ENCODE results near the gene ERO1B. TPM values are rescaled to one million over a fixed set of nuclear protein-coding genes. Genes with fewer than 3 reads are reported as not detected.

The ERO1B gene
- total RNA-seq, 2 experiments from 2014 or later = 15.2 to 16.5 TPM

DNA sequence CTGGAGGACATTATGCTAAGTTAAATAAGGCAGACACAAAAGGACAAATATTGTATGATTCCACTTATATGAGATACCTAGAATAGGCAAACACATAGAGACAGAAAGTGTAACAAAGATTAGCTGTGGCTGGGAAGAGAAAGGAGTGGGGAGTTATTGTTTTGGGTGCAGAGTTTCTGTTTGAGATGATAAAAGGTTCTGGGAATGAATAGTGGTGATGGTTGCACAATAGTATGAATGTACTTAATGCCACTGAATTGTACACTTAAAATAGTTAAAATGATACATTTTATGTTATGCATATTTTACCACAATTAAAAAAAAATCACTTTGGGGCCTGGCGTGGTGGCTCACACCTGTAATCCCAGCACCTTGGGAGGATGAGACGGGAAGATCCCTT lies 21.2 kb upstream of the ERO1B start:
- Histone ChIP-seq H3K9me3 (ENCODE audit: control insufficient read depth in 1 of 2, insufficient read depth in 1 of 2, low read length in 2 of 2) (no peaks in the 10 kb centered on the region), H3K36me3 (ENCODE audit: insufficient read depth, low read length) (no peaks in the 10 kb centered on the region), H3K4me3 (ENCODE audit: low read length) (no peak overlapping the region), H3K27ac (ENCODE audit: low read depth in 1 of 2, low read length in 2 of 2) (no peak overlapping the region), H3K27me3 (ENCODE audit: control insufficient read depth in 1 of 2, insufficient read depth in 2 of 2, low read length in 2 of 2) (no peaks in the 10 kb centered on the region), H3K4me1 (ENCODE audit: insufficient read depth, low read length) (no peaks in the 10 kb centered on the region)
- ATAC-seq (ENCODE audit: poor library complexity) (no peak), DNase-seq (no peak)
- Mint-ChIP-seq H3K4me1 (ENCODE audit: low read depth) (no peaks in the 10 kb centered on the region), H3K36me3 (ENCODE audit: low read depth) (no peaks in the 10 kb centered on the region), H3K9me3 (no peaks in the 10 kb centered on the region), H3K27me3 (no peaks in the 10 kb centered on the region), H3K27ac (no peak overlapping the region), H3K4me3 (no peak overlapping the region)
- TF ChIP-seq, protein P1, sequence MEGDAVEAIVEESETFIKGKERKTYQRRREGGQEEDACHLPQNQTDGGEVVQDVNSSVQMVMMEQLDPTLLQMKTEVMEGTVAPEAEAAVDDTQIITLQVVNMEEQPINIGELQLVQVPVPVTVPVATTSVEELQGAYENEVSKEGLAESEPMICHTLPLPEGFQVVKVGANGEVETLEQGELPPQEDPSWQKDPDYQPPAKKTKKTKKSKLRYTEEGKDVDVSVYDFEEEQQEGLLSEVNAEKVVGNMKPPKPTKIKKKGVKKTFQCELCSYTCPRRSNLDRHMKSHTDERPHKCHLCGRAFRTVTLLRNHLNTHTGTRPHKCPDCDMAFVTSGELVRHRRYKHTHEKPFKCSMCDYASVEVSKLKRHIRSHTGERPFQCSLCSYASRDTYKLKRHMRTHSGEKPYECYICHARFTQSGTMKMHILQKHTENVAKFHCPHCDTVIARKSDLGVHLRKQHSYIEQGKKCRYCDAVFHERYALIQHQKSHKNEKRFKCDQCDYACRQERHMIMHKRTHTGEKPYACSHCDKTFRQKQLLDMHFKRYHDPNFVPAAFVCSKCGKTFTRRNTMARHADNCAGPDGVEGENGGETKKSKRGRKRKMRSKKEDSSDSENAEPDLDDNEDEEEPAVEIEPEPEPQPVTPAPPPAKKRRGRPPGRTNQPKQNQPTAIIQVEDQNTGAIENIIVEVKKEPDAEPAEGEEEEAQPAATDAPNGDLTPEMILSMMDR (IDR thresholded peaks at IDR 0.05) = no peak
- CTCF ChIA-PET = no interaction called here
- intact Hi-C loops (cut with DNase I, micrococcal nuclease) = loop anchor here in 1 of 2 experiments (1.0 kb wide), 1 partner anchor 194 kb away; no protein-coding TSS in a partner anchor
- POLR2A ChIA-PET = no interaction called here

DNA sequence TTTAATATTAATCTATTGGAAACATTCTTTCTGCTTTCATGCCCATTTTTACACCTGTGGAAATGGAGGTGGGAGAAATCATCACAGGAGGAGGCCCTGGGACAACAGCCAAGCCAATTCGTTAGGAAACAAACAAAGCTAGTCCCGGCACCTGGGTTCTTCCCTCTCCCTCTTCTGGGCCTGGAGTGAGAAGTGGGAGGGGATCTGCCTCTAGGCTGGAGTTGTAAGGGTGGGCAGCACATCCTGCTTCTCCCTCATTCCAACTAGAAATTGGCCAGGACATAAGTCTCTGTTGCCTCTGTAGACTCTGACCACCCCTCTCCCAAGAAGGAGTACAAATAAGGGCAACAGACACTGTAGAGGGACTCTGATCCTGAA lies 20.2 kb upstream of the ERO1B start:
- Mint-ChIP-seq H3K4me3 (no peak overlapping the region), H3K4me1 (ENCODE audit: low read depth) (no peaks in the 10 kb centered on the region), H3K36me3 (ENCODE audit: low read depth) (no peaks in the 10 kb centered on the region), H3K27me3 (no peaks in the 10 kb centered on the region), H3K9me3 (no peaks in the 10 kb centered on the region), H3K27ac (no peak overlapping the region)
- intact Hi-C loops (cut with DNase I, micrococcal nuclease) = no loop called here
- no peak overlapping the region for H3K27ac ChIP-seq (ENCODE audit: low read depth in 1 of 2, low read length in 2 of 2)
- H3K4me1 ChIP-seq (ENCODE audit: insufficient read depth, low read length) = no peaks in the 10 kb centered on the region
- H3K4me3 ChIP-seq (ENCODE audit: low read length) = no peak overlapping the region
- TF ChIP-seq, protein P1 (IDR thresholded peaks at IDR 0.05) = no peak
- H3K27me3 ChIP-seq (ENCODE audit: control insufficient read depth in 1 of 2, insufficient read depth in 2 of 2, low read length in 2 of 2) = no peaks in the 10 kb centered on the region
- ATAC-seq (ENCODE audit: poor library complexity) (no peak), DNase-seq (no peak)
- no peaks in the 10 kb centered on the region for H3K9me3 ChIP-seq (ENCODE audit: control insufficient read depth in 1 of 2, insufficient read depth in 1 of 2, low read length in 2 of 2)
- no peaks in the 10 kb centered on the region for H3K36me3 ChIP-seq (ENCODE audit: insufficient read depth, low read length)
- ChIA-PET CTCF (no interaction called here), POLR2A (no interaction called here)

DNA sequence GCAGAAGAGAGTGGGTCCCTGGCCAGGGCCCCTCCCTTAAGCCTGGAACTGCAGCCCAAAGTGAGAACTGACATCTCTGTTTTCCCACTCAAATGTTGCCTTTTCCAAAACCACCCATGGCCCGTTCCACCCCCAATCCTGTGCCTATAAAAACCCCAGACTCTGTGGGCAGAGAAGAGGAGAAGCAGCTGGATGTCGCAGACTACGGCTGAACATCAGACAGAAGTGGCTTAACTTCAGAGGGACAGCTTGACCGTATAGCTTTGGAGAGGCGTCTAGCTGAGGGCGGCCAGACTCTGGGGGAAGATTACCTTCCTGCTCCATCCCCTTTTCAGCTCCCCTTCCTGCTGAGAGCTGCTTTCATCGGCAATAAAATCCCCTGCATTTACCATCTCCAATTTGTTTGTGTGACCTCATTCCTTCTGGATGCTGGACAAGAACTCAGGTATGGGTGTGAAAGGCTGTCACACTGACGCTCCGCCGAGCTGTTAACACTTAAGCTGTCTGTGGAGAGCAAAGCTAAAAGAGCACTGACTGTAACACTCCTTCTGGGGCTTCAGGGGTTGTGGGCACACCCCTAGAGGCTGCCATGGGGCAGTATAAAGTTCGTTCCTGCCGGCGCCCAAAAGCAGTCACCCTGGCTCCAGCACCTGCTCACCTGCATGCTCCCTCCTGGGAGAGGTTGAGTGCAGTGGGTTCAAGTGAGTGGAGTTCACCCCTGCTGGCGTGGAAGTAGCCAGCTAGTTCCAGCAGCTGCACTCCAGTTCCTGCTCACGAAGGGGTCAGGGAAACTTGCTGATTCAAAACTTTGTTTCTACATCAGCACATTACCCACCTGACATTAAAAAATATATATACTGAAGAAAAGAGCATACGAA lies 19.6 kb upstream of the ERO1B start:
- no peaks in the 10 kb centered on the region for H3K36me3 Mint-ChIP-seq (ENCODE audit: low read depth)
- no peaks in the 10 kb centered on the region for H3K4me1 Mint-ChIP-seq (ENCODE audit: low read depth)
- no peaks in the 10 kb centered on the region for H3K9me3 ChIP-seq (ENCODE audit: control insufficient read depth in 1 of 2, insufficient read depth in 1 of 2, low read length in 2 of 2)
- no peaks in the 10 kb centered on the region for H3K9me3 Mint-ChIP-seq
- H3K4me3 Mint-ChIP-seq = no peak overlapping the region
- no peaks in the 10 kb centered on the region for H3K27me3 ChIP-seq (ENCODE audit: control insufficient read depth in 1 of 2, insufficient read depth in 2 of 2, low read length in 2 of 2)
- no peak for ATAC-seq (ENCODE audit: poor library complexity)
- intact Hi-C loops (cut with DNase I, micrococcal nuclease) = no loop called here
- no peak overlapping the region for H3K27ac ChIP-seq (ENCODE audit: low read depth in 1 of 2, low read length in 2 of 2)
- no peaks in the 10 kb centered on the region for H3K4me1 ChIP-seq (ENCODE audit: insufficient read depth, low read length)
- H3K36me3 ChIP-seq (ENCODE audit: insufficient read depth, low read length) = no peaks in the 10 kb centered on the region
- H3K27me3 Mint-ChIP-seq = no peaks in the 10 kb centered on the region
- POLR2A ChIA-PET = no interaction called here
- no peak for DNase-seq
- TF ChIP-seq, protein P1 (IDR thresholded peaks at IDR 0.05) = no peak
- no peak overlapping the region for H3K4me3 ChIP-seq (ENCODE audit: low read length)
- H3K27ac Mint-ChIP-seq = no peak overlapping the region
- CTCF ChIA-PET = no interaction called here

Measured in CD4-positive, alpha-beta T cell (primary cell).